Esophagus muscularis mucosa (tissue), 3 donors: ENCODE data around the gene GPR17.

Experiments used
- CTCF ChIP-seq, 3 experiments: fragments of 200-600 bp in 2 of 3; fragments of 450-650 bp in 1 of 3; sonication (generic) in 2 of 3; IDR thresholded peaks; one replicate each; pipeline ENCODE4 v1.5.1; 2017 to 2019; ENCODE audit warnings: antibody characterized with exemption in 3 of 3, mild to moderate bottlenecking in 2 of 3, moderate library complexity in 1 of 3
- POLR2A ChIP-seq: fragments of 450-650 bp; IDR thresholded peaks from one replicate; pipeline ENCODE4 v1.6.1; 2017; ENCODE audit warnings: antibody characterized with exemption, moderate library complexity, mild to moderate bottlenecking, low read depth

- TF ChIP-seq POLR2A (no peak), CTCF (IDR thresholded peaks at IDR 0.05) (no peak)
These were observed 9.4 kb upstream of the GPR17 start for GRCh38 chr2:127636248-127637235.
